ENCODE results near the gene UBE2V1. TPM values are rescaled to one million over a fixed set of nuclear protein-coding genes. Genes with fewer than 3 reads are reported as not detected.

The UBE2V1 gene
- total and polyA plus RNA-seq, 12 donors = 57.4 to 242 (median 79.4) TPM

- no peak overlapping the region for H3K4me3 ChIP-seq
- no peaks in the 10 kb centered on the region for H3K36me3 ChIP-seq (replicated peaks in 1 of 2)
- H3K27me3 ChIP-seq = no peaks in the 10 kb centered on the region
- no peak overlapping the region for H3K27ac ChIP-seq
- no peak for DNase-seq
- H3K9me3 ChIP-seq (replicated peaks in 1 of 3) = no peaks in the 10 kb centered on the region
- H3K4me1 ChIP-seq (replicated peaks in 1 of 2) = no peaks in the 10 kb centered on the region
- 85 to 92% (median 89%) methylated on average over 18 to 21 of the region's 21 CpGs for WGBS, 4 donors
- TF ChIP-seq CTCF (IDR thresholded peaks at IDR 0.05) (no peak), POLR2A (IDR thresholded peaks at IDR 0.05) (no peak)
- intact Hi-C loops (cut with DNase I) = no loop called here
Measured at GRCh38 chr20:50056951-50057713, 55.8 kb downstream of the UBE2V1 start.

GRCh38 chr20:50056408-50056926 lies 56.5 kb downstream of the UBE2V1 start:
- TF ChIP-seq CTCF (IDR thresholded peaks at IDR 0.05) = no peak
- TF ChIP-seq POLR2A (IDR thresholded peaks at IDR 0.05) = no peak
- 90 to 94% (median 92%) methylated on average over 9 of the region's 9 CpGs for WGBS, 4 donors
- H3K27me3 ChIP-seq = no peaks in the 10 kb centered on the region
- intact Hi-C loops (cut with DNase I) = no loop called here
- no peaks in the 10 kb centered on the region for H3K9me3 ChIP-seq (replicated peaks in 1 of 3)
- no peak for DNase-seq
- H3K27ac ChIP-seq = no peak overlapping the region
- H3K36me3 ChIP-seq (replicated peaks in 1 of 2) = no peaks in the 10 kb centered on the region
- H3K4me1 ChIP-seq (replicated peaks in 1 of 2) = no peaks in the 10 kb centered on the region
- H3K4me3 ChIP-seq = no peak overlapping the region

GRCh38 chr20:50055524-50056083 lies 57.3 kb downstream of the UBE2V1 start:
- 62 to 64% (median 63%) methylated on average over 14 of the region's 14 CpGs for WGBS, 4 donors
- H3K27ac ChIP-seq = no peak overlapping the region

More at GRCh38 chr20:50055524-50056083, 57.3 kb downstream of the UBE2V1 start:
- Histone ChIP-seq H3K4me1 (replicated peaks in 1 of 2) (no peaks in the 10 kb centered on the region), H3K9me3 (replicated peaks in 1 of 3) (no peaks in the 10 kb centered on the region), H3K36me3 (replicated peaks in 1 of 2) (no peaks in the 10 kb centered on the region), H3K4me3 (no peak overlapping the region), H3K27me3 (no peaks in the 10 kb centered on the region)
- no peak for DNase-seq
- no peak for TF ChIP-seq CTCF (IDR thresholded peaks at IDR 0.05)
- TF ChIP-seq POLR2A (IDR thresholded peaks at IDR 0.05) = no peak
- intact Hi-C loops (cut with DNase I) = no loop called here

Data from adrenal gland (tissue), 12 donors.